GM10266 (cell line): ENCODE results near the gene GRM4.

Source experiments
- DNase-seq: peaks from one replicate; pipeline ENCODE4 v3.0.0; 2012; ENCODE audit errors: extremely low spot score
- CTCF ChIP-seq: IDR thresholded peaks from 2 replicates; pipeline ENCODE4 v1.5.1; 2012; ENCODE audit warnings: mild to moderate bottlenecking, low read depth; ENCODE audit not compliant: control insufficient read depth, insufficient read depth; ENCODE audit errors: missing control alignments

The GRM4 gene

DNA sequence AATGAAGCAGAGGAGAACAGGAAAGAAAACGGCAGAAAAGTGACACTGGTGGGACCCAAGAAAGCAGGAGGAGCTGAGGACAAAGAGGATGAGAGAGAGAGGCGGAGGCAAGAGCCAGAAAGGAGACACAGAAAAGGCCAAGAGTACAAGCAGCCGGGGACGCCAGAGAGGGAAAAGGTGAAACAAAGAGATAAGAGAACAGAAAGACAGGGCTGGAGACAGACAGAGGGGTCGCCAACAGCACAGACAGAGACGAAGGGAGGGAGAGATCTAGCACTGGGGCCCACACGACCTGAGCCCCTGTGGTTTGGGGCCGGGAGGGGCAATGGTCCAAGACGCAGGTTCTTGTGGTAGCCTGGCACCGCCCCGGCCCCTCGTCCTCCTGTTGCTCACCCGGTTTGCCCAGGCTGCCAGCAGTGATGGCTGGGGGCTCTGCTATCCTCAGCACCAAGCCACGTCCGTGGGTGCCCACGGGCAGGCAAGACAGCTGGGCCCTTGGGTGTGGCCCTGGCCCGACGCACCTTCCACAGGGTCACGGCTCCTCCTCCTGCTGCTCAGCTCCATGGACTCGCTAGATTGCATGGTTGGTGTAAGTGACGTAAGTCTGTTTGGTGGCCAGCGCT, 123.5 kb downstream of the GRM4 start:
- TF ChIP-seq CTCF = no peak
- no peak for DNase-seq

DNA sequence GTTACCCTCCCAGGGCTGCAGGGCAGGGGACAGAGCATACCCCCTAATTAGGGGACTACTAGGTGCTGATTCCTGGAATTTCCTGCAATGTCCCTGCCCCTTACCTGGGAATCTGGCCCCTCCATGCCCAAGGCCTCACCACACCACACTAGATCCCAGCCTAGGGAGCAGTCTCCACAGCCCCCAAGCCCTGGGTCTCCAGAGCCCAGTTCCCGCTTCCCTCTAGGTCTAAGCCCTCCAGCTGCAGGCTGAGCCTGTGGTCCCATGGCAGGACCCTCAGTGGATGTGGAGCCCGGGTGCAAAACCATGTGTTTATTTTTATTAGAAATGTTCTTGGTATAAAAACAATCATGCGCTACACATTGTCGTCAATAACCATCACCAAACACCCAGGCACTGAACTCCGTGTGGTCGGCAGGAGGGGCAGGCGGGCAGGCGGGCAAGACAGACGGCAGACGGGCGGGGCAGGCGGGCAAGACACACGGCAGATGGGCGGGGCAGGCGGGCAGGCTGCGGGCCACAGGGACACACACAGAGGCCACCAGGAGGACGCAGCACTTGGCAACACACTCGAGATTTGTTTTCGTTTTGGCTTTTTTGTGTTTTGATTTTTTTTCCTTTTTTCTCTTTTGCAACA, 124.2 kb downstream of the GRM4 start:
- TF ChIP-seq CTCF = no peak
- DNase-seq = no peak

GRCh38 chr6:34020807-34021553, 124.9 kb downstream of the GRM4 start:
- no peak for TF ChIP-seq CTCF
- no peak for DNase-seq

DNA sequence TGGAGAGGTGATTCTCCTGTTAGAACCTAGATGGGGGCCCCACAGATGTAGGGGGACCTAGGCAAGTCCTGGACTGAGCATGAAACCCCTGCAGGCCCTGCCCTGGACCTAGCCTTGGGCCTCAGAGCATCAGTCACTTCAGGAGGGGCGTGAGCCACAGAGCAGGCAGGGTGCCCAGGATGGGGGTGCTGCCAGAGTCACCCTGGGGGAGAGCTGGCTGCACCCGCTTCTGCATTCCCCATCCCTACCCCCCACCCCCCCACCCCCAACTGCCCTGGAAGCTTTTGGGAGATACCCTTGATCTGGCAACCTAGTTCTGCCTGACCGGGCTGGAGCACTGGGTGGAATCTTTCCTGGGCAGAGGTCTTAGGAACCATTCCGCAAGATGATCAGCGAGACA, 125.6 kb downstream of the GRM4 start:
- no peak for TF ChIP-seq CTCF
- no peak for DNase-seq

DNA sequence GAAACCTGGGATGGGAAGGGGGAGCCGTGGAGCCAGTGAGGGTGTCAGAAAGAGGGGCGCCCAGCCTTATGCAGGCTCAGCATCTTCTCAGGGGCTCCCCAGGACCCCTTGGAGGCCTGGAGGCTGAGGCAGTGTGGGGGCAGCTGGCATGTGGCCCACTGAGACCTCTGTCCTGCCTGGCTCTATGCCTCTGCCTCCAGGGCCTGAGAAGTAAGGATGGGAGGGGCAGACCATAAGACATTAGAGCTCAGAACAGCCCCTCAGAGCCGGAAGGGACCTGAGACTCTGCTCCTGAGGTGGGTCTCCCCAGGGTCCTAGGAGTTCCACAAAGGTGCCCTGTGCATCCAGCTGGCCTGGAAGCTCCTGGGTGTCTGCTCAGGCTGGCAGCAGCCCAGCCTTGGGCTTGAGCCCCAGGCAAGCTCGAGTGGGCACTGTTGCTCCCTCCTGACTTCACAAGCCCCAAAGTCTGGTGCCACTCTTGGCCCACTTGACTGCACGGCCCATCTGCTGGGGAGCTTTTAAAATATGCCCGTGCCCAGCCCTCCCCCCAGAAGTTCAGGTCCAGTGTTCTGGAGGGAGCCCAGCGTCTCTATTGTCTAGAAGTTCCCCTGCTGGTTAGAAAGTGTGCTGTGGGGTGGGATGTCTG, 126.8 kb downstream of the GRM4 start:
- DNase-seq = no peak
- TF ChIP-seq CTCF = no peak

GRCh38 chr6:34018026-34018425, 127.9 kb downstream of the GRM4 start:
- no peak for TF ChIP-seq CTCF
- DNase-seq = no peak
